Right renal cortex interstitium (tissue), 3 donors: Measurements from ENCODE around the gene CBY1. TPM values are rescaled to one million over a fixed set of nuclear protein-coding genes. Genes with fewer than 3 reads are reported as not detected.
A peak's percentile ranks its signal among the peaks of the same experiment; 100 is the strongest.

Source experiments
- DNase-seq, 3 donors: peaks; one replicate each; pipeline ENCODE4 v3.0.0-alpha.2; 2013; ENCODE audit warnings: low read depth in 3 of 3, low spot score in 2 of 3
- polyA plus RNA-seq, 3 donors: library from polyadenylated mRNA; unstranded; fragments of 120-200 nt; gene quantifications; one replicate each; pipeline ENCODE4 v1.2.1, GENCODE V29; 2013; ENCODE audit not compliant: insufficient read length in 3 of 3

CBY1 gene
- polyA plus RNA-seq, 3 donors, result 60.4 to 62.6 (median 61.8) TPM

GRCh38 chr22:38700270-38700788 lies 43.9 kb downstream of the CBY1 start:
- no peak for DNase-seq

- peak in 2 of 3 donors; percentile 87 to 90 for DNase-seq
Measured at GRCh38 chr22:38700789-38701628, 44.6 kb downstream of the CBY1 start, which contains the start of gene JOSD1. Gene JOSD1, minus strand, starts transcription at chr22:38700943. Its CDS starts 956 bp downstream, at chr22:38699987.

GRCh38 chr22:38704654-38705234 lies 48.3 kb downstream of the CBY1 start:
- no peak for DNase-seq

DNA sequence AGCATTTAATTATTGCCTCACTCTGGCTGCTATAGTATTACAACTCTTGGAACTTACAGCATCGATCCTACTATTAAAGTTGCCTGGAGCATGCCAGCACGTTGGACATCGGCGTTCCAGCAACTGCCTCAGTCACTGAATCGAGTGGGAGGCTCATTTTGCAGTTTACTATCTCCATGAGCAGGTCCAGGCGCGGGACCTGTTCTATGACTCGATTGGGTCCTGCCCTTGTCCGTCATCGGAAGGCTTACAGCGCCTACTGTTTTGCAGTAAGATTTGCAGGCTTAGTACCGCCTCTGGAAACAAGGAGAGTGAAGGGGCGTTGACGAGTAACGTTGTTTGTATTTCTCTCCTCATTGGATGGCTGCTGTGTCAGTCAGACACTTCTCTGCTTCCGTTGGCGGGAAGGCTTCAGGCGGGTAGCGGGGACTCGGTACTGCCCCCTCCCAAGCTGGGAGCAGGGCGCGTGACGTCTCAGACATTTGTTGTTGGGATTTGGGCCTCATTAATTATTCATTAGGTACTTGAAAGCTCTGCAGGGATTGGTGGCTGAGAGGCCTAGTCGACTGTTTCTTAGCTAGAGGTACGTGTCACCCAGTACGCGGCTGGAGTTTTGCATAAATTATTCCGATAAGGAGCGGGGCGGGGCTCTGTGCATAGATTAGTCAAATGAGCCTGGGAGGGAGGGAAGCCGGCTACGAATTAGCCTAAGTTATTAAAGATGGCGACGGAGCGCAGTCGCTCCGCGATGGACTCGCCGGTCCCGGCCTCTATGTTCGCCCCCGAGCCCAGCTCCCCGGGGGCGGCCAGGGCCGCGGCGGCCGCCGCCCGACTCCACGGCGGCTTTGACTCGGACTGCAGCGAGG lies 49.0 kb downstream of the CBY1 start, which contains the start of gene GTPBP1:
Gene GTPBP1 (plus strand): TSS at position 710 of the 866 bp plus-strand sequence. CDS start 12 bp downstream, at position 722.
- DNase-seq, result peak; percentile 100

GRCh38 chr22:38706101-38706900 lies 49.9 kb downstream of the CBY1 start:
- DNase-seq, result no peak

- DNase-seq, result no peak
Measured at GRCh38 chr22:38706901-38707195, 50.4 kb downstream of the CBY1 start.

GRCh38 chr22:38707346-38707745 lies 50.9 kb downstream of the CBY1 start:
- DNase-seq, result no peak

DNA sequence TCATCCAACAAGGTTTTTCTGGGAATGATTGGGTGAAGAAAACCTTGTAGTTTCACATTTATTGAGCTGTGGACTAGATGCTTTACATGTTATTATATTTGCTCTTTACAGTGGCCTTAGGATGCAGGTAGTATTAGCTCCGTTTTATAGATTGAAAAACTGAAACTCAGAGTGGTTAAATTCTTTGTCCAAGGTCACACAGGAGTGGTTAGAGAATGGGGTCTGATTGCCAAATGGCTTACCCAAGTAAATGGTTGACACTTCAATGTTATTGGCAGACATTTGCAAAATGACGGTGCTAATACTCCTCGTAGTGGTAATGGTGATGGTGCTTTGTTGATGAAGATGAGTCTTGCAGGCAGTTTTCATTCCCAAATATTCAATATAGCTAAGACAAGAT lies 51.5 kb downstream of the CBY1 start:
- DNase-seq, result no peak

DNA sequence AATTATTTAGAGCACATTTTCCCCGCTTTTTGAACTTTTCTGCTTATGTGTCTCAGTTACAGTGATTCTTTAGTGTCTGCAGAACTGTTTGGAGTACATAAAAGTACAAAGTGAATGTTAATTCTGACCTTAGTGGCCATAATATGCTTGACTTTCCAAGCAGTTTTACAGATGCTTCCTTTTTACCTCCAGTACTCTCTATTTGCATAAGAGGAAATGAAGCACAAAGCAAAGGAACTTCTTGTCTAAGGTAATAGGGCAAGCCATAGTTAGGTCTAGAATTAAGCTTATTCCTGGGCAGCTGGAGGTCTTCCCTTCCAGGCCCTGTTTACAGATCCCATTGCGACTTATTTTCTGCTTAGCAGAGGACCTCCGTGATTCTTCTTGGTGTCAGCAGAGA lies 52.9 kb downstream of the CBY1 start:
- no peak for DNase-seq

DNA sequence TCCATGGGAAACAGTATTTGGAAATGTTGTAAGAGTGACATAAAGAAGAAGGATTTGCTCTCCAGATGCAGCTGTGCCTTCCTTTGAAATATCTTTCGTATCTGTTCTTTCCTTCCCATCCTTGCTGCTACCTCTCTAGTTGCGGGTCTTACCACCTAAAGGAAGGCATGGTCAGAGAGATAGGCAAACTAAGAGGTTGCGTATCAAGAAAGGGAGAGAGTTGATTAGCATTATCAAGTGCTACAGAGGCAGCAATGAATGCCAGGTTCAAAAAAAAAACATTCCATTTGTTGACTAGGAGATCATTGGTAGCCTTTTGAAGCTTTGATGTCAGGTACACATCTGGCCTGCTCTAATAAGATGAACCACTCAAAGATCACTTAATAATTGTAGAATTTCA lies 53.9 kb downstream of the CBY1 start:
- DNase-seq, result no peak

DNA sequence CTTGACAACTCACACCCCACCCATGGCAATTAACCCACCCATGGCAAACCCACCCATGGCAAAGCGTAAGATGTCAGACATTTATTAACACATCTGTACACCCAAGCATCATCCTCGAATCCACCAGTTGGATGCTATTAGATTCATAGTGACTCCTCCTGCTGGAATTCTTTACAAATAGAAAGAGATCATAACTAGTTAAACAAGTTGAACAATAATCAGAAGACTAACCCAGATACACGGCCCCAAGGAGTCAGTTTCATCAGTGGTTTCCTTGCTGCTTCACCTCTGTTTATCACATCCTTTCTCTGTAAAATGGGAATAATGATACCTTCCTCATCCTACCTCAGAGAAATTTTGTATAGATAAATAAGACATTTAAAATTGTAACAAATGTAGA lies 54.4 kb downstream of the CBY1 start:
- no peak for DNase-seq

- DNase-seq, result no peak
Measured at GRCh38 chr22:38712486-38713207, 56.2 kb downstream of the CBY1 start.

DNA sequence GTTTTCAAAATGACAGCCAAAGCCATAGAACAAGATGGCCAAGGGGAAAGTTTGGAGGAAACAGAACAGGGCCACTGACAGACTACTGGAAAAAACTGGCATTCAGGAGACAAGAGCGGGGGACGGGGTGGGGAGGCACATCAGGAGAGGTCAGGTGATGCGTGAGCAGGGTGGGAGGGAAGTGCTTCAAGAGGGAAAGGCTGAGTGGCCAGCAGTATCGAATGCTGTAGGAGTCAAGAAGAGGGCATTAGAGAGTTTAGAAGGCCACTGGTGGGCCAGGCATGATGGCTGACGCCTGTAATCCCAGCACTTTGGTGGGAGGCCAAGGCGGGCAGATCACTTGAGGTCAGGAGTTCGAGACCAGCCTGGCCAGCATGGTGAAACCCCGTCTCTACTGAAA lies 57.5 kb downstream of the CBY1 start:
- DNase-seq, result no peak

DNA sequence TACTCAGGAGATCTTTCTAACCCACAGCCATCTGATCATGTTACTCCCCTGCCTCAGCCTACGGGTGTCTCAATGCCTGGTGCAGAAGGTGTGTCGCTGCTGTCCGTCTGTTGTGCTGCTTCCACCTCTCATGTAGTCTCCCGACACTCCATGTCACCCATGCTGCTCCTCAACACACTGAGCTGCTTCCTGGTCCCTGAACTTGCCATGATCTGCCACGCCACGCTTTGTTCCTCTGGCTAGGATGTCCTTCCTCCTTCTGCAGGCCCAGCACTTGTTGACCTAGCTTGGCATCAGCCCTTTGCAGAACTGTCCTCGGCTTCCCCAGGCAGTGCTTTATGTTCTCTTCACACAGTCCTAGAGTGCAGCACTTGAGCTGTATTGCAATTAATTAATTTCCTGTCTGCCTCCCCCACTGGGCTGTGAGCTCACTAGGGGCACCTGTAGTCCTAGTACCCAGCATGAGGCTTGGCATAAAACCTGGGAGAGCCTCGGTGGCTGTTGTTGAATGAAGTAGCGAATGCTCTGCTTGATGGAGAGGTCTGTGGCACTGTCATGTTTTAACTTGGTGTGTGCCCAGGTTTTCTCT lies 58.8 kb downstream of the CBY1 start:
- no peak for DNase-seq

DNA sequence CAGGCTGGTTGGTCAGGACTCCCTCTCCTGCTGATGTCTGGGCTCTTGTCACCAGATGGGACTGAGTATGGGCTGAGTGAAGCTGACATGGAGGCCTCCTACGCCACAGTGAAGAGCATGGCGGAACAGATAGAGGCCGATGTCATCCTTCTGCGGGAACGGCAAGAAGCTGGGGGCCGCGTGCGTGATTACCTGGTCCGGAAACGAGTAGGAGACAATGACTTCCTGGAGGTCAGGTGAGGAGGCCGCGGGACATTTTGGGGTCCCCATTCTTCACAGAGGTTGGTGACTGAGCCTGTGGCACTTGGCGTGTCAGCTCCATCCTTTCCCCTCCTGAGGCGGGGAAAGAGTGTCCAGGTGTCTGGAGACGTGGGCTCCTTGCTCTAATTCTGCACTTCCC lies 59.4 kb downstream of the CBY1 start:
- DNase-seq, result no peak

GRCh38 chr22:38716271-38716670 lies 59.8 kb downstream of the CBY1 start:
- no peak for DNase-seq

DNA sequence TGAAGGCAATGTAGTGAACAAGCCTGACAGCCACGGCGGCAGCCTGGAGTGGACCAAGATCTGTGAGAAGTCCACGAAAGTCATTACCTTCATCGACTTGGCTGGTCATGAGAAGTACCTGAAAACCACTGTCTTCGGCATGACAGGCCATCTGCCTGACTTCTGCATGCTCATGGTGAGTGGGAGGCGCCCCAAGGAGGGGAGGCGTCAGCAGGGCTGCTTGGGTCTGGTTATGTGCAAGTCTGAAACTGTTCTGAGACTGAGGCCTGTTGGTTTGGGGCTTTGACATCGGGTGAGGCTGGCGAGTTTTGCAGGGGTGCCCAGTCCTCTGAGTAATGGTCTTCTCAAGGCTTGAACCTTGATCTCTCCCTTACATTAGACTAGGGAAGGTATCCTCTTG lies 60.4 kb downstream of the CBY1 start:
- no peak for DNase-seq

DNA sequence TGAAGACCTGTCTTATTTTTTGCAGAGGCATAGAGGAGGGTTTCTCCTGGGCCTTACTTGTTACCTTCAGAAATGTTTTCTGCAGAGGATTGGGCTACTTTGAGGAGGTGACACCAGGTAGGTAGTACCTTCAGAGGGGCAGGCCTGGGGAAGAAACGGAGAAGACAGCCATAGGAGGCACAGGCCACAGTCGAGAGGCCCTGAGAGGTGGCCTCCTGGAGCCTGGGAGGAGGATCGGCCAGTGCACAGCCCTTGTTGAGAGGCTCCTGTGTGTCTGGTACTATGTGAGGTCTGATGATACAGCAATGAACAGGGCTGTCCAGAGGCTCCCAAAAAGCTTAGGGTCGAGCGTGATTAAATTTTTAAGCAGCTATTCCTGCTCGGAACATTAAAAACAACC lies 60.8 kb downstream of the CBY1 start:
- no peak for DNase-seq

DNA sequence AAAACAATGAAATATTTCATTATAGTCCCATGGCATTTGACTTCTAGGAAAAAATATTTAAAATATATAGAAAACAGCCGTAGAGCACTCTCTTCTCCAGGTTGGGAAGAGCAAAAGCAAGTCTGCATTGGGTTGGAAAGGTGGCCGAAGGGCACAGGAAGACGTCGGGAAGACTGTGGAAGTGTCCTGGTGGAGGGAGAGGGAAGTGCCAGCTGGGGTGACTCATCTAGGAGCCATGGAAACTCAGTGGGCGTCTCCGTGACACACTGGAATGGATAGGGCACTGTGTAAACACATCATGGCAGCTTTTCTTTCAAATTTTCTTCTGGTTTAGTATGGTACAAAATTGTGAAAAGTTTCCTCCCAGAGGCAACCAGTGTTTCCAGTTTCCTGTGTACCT lies 62.0 kb downstream of the CBY1 start:
- no peak for DNase-seq
